ENCODE measurements around the gene PRSS22. TPM values are rescaled to one million over a fixed set of nuclear protein-coding genes. Genes with fewer than 3 reads are reported as not detected.

Gene PRSS22
- total RNA-seq, 1 donor from 2014 or later = 23.3 TPM

GRCh38 chr16:2826591-2827373, 31.2 kb downstream of the PRSS22 start:
- Mint-ChIP-seq H3K36me3 (ENCODE audit: insufficient read depth) (no peaks in the 10 kb centered on the region), H3K27me3 (peaks cover 4% of the 10 kb centered on the region), H3K9me3 (ENCODE audit: low read depth) (no peaks in the 10 kb centered on the region), H3K4me1 (ENCODE audit: low read depth) (no peaks in the 10 kb centered on the region), H3K4me3 (ENCODE audit: low read depth) (no peak overlapping the region), H3K27ac (no peak overlapping the region)
- TF ChIP-seq, protein P1, sequence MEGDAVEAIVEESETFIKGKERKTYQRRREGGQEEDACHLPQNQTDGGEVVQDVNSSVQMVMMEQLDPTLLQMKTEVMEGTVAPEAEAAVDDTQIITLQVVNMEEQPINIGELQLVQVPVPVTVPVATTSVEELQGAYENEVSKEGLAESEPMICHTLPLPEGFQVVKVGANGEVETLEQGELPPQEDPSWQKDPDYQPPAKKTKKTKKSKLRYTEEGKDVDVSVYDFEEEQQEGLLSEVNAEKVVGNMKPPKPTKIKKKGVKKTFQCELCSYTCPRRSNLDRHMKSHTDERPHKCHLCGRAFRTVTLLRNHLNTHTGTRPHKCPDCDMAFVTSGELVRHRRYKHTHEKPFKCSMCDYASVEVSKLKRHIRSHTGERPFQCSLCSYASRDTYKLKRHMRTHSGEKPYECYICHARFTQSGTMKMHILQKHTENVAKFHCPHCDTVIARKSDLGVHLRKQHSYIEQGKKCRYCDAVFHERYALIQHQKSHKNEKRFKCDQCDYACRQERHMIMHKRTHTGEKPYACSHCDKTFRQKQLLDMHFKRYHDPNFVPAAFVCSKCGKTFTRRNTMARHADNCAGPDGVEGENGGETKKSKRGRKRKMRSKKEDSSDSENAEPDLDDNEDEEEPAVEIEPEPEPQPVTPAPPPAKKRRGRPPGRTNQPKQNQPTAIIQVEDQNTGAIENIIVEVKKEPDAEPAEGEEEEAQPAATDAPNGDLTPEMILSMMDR (IDR thresholded peaks at IDR 0.05; ENCODE audit: unreplicated experiment) = no peak
- no peak for DNase-seq (ENCODE audit: low spot score, unreplicated experiment)

DNA sequence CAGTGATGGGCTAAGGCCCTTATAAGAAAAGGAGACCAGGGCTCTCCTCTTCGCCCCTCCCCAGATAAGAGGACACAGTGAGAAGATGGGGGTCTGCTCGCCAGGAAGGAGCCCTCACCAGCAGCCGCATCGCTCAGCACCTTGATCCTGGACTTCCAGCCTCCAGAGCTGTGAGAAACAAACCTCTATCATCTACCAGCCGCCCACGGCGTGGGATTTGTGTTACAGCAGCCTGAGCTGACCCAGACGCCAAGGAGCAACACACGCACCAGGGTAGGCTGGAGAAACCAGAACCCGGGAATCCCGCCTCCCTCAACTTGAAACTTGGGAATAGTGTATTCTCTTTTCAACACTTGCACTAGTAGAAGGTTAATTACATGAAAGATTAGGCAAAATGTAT, 32.1 kb downstream of the PRSS22 start:
- Mint-ChIP-seq H3K9me3 (ENCODE audit: low read depth) (no peaks in the 10 kb centered on the region), H3K4me1 (ENCODE audit: low read depth) (no peaks in the 10 kb centered on the region), H3K27me3 (peaks cover 4% of the 10 kb centered on the region), H3K27ac (peak overlapping the region; percentile 20), H3K36me3 (ENCODE audit: insufficient read depth) (no peaks in the 10 kb centered on the region), H3K4me3 (ENCODE audit: low read depth) (no peak overlapping the region)
- no peak for DNase-seq (ENCODE audit: low spot score, unreplicated experiment)
- TF ChIP-seq, protein P1 (IDR thresholded peaks at IDR 0.05; ENCODE audit: unreplicated experiment) = no peak

- no peaks in the 10 kb centered on the region for H3K9me3 Mint-ChIP-seq (ENCODE audit: low read depth)
- TF ChIP-seq, protein P1 (IDR thresholded peaks at IDR 0.05; ENCODE audit: unreplicated experiment) = no peak
These were observed 32.8 kb downstream of the PRSS22 start for GRCh38 chr16:2825049-2825742.

DNA sequence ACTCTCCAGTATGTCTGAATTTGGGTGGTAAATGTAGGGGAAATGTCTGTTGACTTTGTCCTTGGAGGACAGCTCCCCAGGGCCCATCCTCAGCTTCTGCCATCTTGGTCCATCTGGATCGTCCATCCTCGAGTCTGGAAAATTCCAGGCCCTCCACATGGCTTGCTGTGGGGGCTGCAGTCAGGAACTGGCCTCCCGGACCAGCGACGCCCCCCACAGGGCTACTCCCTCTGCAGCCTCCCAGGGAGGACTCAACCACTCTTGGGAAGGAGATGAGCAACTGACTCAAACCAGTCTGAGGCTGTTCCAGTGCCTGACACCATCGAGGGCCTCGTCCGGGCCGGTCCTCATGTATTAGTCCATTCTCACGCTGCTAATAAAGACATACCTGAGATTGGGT, 33.3 kb downstream of the PRSS22 start:
- no peak for DNase-seq (ENCODE audit: low spot score, unreplicated experiment)
- no peaks in the 10 kb centered on the region for H3K36me3 Mint-ChIP-seq (ENCODE audit: insufficient read depth)
- no peak overlapping the region for H3K27ac Mint-ChIP-seq
- no peak overlapping the region for H3K4me3 Mint-ChIP-seq (ENCODE audit: low read depth)
- peaks cover 4% of the 10 kb centered on the region for H3K27me3 Mint-ChIP-seq
- H3K4me1 Mint-ChIP-seq (ENCODE audit: low read depth) = no peaks in the 10 kb centered on the region
- H3K9me3 Mint-ChIP-seq (ENCODE audit: low read depth) = no peaks in the 10 kb centered on the region
- TF ChIP-seq, protein P1 (IDR thresholded peaks at IDR 0.05; ENCODE audit: unreplicated experiment) = no peak

More at GRCh38 chr16:2825049-2825742, 32.8 kb downstream of the PRSS22 start:
- Mint-ChIP-seq H3K4me1 (ENCODE audit: low read depth) (no peaks in the 10 kb centered on the region), H3K36me3 (ENCODE audit: insufficient read depth) (no peaks in the 10 kb centered on the region), H3K27me3 (peaks cover 4% of the 10 kb centered on the region), H3K27ac (no peak overlapping the region), H3K4me3 (ENCODE audit: low read depth) (no peak overlapping the region)
- DNase-seq (ENCODE audit: low spot score, unreplicated experiment) = no peak

- Mint-ChIP-seq H3K9me3 (ENCODE audit: low read depth) (no peaks in the 10 kb centered on the region), H3K36me3 (ENCODE audit: insufficient read depth) (no peaks in the 10 kb centered on the region), H3K27ac (no peak overlapping the region), H3K4me3 (ENCODE audit: low read depth) (no peak overlapping the region), H3K27me3 (peaks cover 4% of the 10 kb centered on the region), H3K4me1 (ENCODE audit: low read depth) (no peaks in the 10 kb centered on the region)
- DNase-seq (ENCODE audit: low spot score, unreplicated experiment) = no peak
- TF ChIP-seq, protein P1 (IDR thresholded peaks at IDR 0.05; ENCODE audit: unreplicated experiment) = no peak
These were observed 35.5 kb downstream of the PRSS22 start for GRCh38 chr16:2822496-2822895.

Measured in progenitor cell of endocrine pancreas (in vitro differentiated cells).